Type B pancreatic cell (in vitro differentiated cells): ENCODE measurements around the gene IRS1. TPM values are rescaled to one million over a fixed set of nuclear protein-coding genes. Genes with fewer than 3 reads are reported as not detected.
A peak's percentile ranks its signal among the peaks of the same experiment; 100 is the strongest.

Experiments
- DNase-seq: peaks from one replicate; pipeline ENCODE4 v3.0.0; 2021; ENCODE audit warnings: mixed read lengths; ENCODE audit not compliant: unreplicated experiment; ENCODE audit errors: extremely low spot score
- H3K27ac Mint-ChIP-seq: 2 replicates; pipeline ENCODE4 v1.8.0; 2021; ENCODE audit warnings: mild to moderate bottlenecking, mixed read lengths
- H3K27me3 Mint-ChIP-seq: 2 replicates; pipeline ENCODE4 v1.8.0; 2021; ENCODE audit warnings: mixed read lengths
- H3K36me3 Mint-ChIP-seq: 2 replicates; pipeline ENCODE4 v1.8.0; 2021; ENCODE audit warnings: mixed read lengths
- H3K4me1 Mint-ChIP-seq: one replicate; pipeline ENCODE4 v1.8.0; 2021; ENCODE audit warnings: mixed read lengths; ENCODE audit not compliant: unreplicated experiment
- H3K4me3 Mint-ChIP-seq: 2 replicates; pipeline ENCODE4 v1.8.0; 2021; ENCODE audit warnings: mild to moderate bottlenecking, mixed read lengths
- H3K9me3 Mint-ChIP-seq: 2 replicates; pipeline ENCODE4 v1.8.0; 2021; ENCODE audit warnings: mixed read lengths
- CTCF ChIP-seq: fragments of 200-600 bp; sonication (generic); conservative IDR thresholded peaks from 2 replicates; pipeline ENCODE4 v1.5.0; 2021; ENCODE audit warnings: antibody characterized with exemption, mild to moderate bottlenecking
- total RNA-seq: library from RNA; stranded (reverse); gene quantifications from 2 replicates; pipeline ENCODE4 v1.2.1, GENCODE V29; 2021; ENCODE audit warnings: low replicate concordance

Gene IRS1
- total RNA-seq, 1 donor from 2014 or later = 25.9 TPM

GRCh38 chr2:226775032-226775509 lies 24.5 kb downstream of the IRS1 start:
- H3K36me3 Mint-ChIP-seq = peaks cover 44% of the 10 kb centered on the region
- H3K27ac Mint-ChIP-seq = no peak overlapping the region
- peaks cover 19% of the 10 kb centered on the region for H3K9me3 Mint-ChIP-seq
- no peak for TF ChIP-seq CTCF
- no peak overlapping the region for H3K4me3 Mint-ChIP-seq
- H3K27me3 Mint-ChIP-seq = no peaks in the 10 kb centered on the region
- H3K4me1 Mint-ChIP-seq = peaks cover 23% of the 10 kb centered on the region
- no peak for DNase-seq

GRCh38 chr2:226773291-226773690 lies 26.3 kb downstream of the IRS1 start:
- H3K27ac Mint-ChIP-seq = no peak overlapping the region
- H3K9me3 Mint-ChIP-seq = peaks cover 14% of the 10 kb centered on the region

GRCh38 chr2:226772389-226773179 lies 27.0 kb downstream of the IRS1 start:
- no peak for DNase-seq
- Mint-ChIP-seq H3K27me3 (no peaks in the 10 kb centered on the region), H3K9me3 (peaks cover 14% of the 10 kb centered on the region), H3K4me3 (no peak overlapping the region), H3K27ac (peak overlapping the region; percentile 38), H3K36me3 (peaks cover 40% of the 10 kb centered on the region), H3K4me1 (peaks cover 23% of the 10 kb centered on the region)
- TF ChIP-seq CTCF = no peak

More at GRCh38 chr2:226773291-226773690, 26.3 kb downstream of the IRS1 start:
- no peak for DNase-seq
- Mint-ChIP-seq H3K4me3 (peak overlapping the region; percentile 26), H3K4me1 (peaks cover 23% of the 10 kb centered on the region), H3K27me3 (no peaks in the 10 kb centered on the region), H3K36me3 (peaks cover 38% of the 10 kb centered on the region)
- no peak for TF ChIP-seq CTCF

GRCh38 chr2:226771067-226771466 lies 28.6 kb downstream of the IRS1 start:
- H3K27me3 Mint-ChIP-seq = no peaks in the 10 kb centered on the region
- peak overlapping the region; percentile 32 for H3K27ac Mint-ChIP-seq
- H3K36me3 Mint-ChIP-seq = peaks cover 45% of the 10 kb centered on the region

GRCh38 chr2:226767056-226767813 lies 32.4 kb downstream of the IRS1 start:
- H3K4me3 Mint-ChIP-seq = no peak overlapping the region
- H3K4me1 Mint-ChIP-seq = peaks cover 8% of the 10 kb centered on the region
- H3K36me3 Mint-ChIP-seq = peaks cover 39% of the 10 kb centered on the region
- no peak overlapping the region for H3K27ac Mint-ChIP-seq
- H3K9me3 Mint-ChIP-seq = peaks cover 16% of the 10 kb centered on the region
- H3K27me3 Mint-ChIP-seq = no peaks in the 10 kb centered on the region
- DNase-seq = no peak
- no peak for TF ChIP-seq CTCF

More at GRCh38 chr2:226771067-226771466, 28.6 kb downstream of the IRS1 start:
- Mint-ChIP-seq H3K9me3 (peaks cover 14% of the 10 kb centered on the region), H3K4me3 (no peak overlapping the region), H3K4me1 (peaks cover 23% of the 10 kb centered on the region)
- no peak for TF ChIP-seq CTCF
- no peak for DNase-seq
